ENCODE measurements around the gene TNFRSF17.

Gene TNFRSF17

DNA sequence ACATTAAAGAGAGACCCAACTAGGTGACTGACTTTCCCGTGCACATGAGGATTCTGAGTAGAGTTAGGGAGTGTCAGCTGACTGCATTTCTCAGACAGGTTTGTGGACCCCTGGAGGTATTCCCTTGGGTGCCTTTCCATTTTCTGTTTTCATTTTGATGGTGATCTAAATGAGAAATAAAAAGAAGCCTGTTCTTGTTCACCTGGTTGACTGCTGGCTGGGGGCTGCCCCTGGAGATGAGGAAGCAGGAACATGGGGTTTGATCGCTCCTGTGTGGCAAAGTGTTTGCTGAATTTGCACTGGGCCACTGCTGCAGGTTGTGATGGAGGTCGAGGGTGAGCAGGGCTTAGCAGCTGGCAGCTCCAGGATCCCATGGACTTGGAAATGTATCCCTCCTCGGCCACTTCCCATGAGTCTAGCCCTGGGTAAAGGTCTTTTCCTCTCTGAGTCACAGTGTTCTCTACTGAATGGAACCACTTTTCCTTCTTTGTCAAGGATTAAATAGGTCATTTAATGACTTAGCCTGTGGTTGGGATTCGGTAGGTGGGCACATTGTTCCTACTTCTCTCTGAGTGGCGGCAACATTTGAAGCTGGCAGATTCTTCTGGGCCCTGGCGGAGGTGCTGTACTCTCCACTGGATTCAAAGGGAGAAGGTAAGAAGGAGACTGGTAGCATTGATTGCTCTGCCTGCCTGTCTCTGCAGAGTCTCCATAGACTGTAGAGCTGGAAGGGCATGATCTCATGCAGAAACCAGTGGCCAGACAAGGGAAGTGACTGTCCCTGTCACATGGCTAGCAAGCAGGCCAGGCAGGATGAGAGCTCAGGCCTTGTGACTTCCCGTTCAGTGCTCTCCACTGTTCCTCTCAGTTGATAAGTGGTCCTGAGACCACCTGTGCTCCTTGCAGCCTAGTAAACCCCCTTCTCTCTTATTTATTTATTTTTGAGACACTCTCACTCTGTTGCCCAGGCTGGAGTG lies 29.4 kb downstream of the TNFRSF17 start:
- TF ChIP-seq, protein P1, sequence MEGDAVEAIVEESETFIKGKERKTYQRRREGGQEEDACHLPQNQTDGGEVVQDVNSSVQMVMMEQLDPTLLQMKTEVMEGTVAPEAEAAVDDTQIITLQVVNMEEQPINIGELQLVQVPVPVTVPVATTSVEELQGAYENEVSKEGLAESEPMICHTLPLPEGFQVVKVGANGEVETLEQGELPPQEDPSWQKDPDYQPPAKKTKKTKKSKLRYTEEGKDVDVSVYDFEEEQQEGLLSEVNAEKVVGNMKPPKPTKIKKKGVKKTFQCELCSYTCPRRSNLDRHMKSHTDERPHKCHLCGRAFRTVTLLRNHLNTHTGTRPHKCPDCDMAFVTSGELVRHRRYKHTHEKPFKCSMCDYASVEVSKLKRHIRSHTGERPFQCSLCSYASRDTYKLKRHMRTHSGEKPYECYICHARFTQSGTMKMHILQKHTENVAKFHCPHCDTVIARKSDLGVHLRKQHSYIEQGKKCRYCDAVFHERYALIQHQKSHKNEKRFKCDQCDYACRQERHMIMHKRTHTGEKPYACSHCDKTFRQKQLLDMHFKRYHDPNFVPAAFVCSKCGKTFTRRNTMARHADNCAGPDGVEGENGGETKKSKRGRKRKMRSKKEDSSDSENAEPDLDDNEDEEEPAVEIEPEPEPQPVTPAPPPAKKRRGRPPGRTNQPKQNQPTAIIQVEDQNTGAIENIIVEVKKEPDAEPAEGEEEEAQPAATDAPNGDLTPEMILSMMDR (IDR thresholded peaks at IDR 0.05) = no peak
- Histone ChIP-seq H3K9me3 (no peaks in the 10 kb centered on the region), H3K36me3 (peaks cover 0 to 4% (median 0%) of the 10 kb centered on the region in 3 donors), H3K4me1 (no peaks in the 10 kb centered on the region), H3K27ac (no peak overlapping the region), H3K4me3 (no peak overlapping the region), H3K27me3 (no peaks in the 10 kb centered on the region)
- intact Hi-C loops (cut with DNase I; ENCODE audit: low total_unique reads) = no loop called here
- DNase-seq = peak; percentile 64 to 73

DNA sequence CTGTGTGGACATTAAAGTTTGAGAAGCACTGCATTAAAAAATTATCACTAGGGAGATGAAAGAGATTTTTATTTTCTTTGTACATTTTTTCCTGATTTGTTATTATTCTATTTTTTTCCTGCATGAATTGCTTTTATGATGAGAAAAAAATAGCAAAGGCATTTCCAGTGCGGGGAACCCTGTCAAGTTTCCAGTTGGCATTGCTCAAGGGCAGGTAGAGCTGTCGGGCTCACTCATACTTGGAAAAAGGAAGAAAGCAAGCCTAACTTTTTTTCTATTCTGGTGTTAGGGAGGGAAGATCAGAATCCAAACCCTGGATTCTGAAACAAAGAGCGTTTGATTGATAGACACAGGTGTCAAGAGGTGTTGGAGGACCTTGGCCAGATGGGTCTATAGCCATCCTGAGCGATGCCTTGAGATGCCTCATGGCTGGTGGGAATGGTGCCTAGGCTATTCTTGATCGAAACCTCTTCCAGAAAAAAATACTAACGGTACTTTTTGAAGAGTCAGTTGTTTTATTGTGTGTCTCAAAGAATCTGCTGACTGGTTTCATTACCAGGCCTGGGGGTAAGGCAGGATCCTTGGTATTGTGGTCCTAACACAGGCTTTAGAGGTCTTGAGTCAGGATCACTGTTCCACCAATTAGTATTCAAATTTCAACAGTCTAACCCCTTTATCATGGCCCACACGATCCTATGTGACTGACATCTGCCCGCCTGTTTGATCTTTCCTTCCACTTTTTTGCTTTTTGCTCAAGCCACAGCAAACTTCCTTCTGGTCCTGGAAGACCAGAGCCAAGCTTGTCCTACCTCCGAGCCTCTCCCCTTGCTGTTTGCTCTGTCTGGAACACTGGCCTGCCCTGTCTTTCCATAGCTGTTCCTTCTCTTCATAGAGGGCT lies 31.7 kb downstream of the TNFRSF17 start:
- intact Hi-C loops (cut with DNase I; ENCODE audit: low total_unique reads) = no loop called here
- TF ChIP-seq, protein P1 (IDR thresholded peaks at IDR 0.05) = no peak

DNA sequence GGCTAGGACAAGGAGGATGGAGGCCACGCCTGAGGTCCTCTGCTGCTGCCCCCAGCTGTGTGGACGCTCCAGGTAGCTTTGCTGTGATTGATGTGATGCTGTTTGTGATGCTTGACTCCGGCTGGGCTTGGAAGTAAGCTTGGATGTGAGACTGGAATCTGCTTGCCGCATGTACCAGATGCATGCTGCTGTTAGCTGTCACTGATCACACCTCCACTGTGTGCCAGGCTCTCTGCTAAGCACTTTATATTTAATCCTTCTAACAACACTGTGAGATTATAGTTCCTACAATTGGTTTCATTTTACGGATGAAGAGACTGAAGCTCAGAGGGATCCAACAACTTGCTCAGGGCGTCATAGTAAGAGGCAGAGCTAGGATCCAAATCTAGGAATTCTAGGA lies 35.0 kb downstream of the TNFRSF17 start:
- Histone ChIP-seq H3K4me3 (no peak overlapping the region), H3K4me1 (no peaks in the 10 kb centered on the region), H3K9me3 (no peaks in the 10 kb centered on the region), H3K27ac (no peak overlapping the region), H3K27me3 (no peaks in the 10 kb centered on the region), H3K36me3 (peaks cover 17 to 31% (median 22%) of the 10 kb centered on the region in 3 donors)
- intact Hi-C loops (cut with DNase I; ENCODE audit: low total_unique reads) = no loop called here
- DNase-seq = no peak
- TF ChIP-seq, protein P1 (IDR thresholded peaks at IDR 0.05) = no peak

More for the DNA sequence above, 31.7 kb downstream of the TNFRSF17 start:
- no peaks in the 10 kb centered on the region for H3K9me3 ChIP-seq
- H3K36me3 ChIP-seq = peaks cover 0 to 10% (median 6%) of the 10 kb centered on the region in 3 donors
- no peak overlapping the region for H3K4me3 ChIP-seq
- no peak for DNase-seq
- no peaks in the 10 kb centered on the region for H3K27me3 ChIP-seq
- no peak overlapping the region for H3K27ac ChIP-seq
- no peaks in the 10 kb centered on the region for H3K4me1 ChIP-seq

DNA sequence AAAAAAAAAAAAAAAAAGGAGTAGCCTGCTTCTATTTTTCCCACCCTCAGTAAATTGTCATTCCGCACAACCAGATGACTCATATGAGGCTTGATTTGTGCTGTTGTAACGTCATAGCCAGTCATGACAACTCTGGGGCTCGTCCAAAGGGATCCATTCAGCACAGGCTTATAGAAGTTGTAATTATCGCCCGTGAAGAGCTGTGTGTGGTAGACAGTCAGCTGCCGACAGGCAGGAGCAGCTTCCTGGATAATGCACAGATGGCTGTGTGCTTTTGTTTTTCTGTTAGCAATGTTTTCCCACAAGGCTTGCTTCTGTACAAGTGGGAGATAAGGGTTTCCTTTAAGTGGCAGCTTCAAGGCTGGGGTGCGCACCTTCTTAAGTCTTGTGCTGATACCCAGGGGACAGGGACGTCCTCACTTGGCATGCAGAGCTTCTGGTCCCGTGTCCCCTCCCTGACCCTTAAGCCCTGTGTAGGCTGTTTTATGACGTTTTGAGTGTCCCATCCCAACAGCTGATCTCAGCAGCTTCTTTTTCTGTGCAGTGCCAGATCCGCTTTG lies 37.5 kb downstream of the TNFRSF17 start:
- TF ChIP-seq, protein P1 (IDR thresholded peaks at IDR 0.05) = no peak
- Histone ChIP-seq H3K4me1 (no peaks in the 10 kb centered on the region), H3K36me3 (peaks cover 20 to 46% (median 22%) of the 10 kb centered on the region in 3 donors), H3K27ac (no peak overlapping the region), H3K9me3 (no peaks in the 10 kb centered on the region), H3K4me3 (no peak overlapping the region), H3K27me3 (no peaks in the 10 kb centered on the region)
- no peak for DNase-seq
- intact Hi-C loops (cut with DNase I; ENCODE audit: low total_unique reads) = no loop called here

DNA sequence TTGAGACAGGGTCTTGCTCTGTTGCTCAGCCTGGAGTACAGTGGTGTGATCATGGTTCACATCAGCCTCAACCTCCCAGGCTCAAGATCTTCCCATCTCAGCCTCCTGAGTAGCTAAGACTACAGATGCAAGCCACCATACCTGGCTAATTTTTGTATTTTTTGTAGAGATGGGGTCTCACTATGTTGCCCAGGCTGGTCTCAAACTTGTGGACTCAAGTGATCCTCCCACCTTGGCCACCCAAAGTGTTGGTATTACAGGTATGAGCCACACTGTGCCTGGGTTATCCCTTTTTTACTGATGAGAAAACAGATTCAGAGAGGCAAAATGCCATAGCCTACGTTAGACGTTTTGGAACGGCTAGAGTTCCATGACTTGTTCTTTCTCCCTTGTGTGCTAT lies 41.6 kb downstream of the TNFRSF17 start:
- Histone ChIP-seq H3K4me1 (peaks cover 0 to 4% (median 0%) of the 10 kb centered on the region in 4 donors), H3K36me3 (peaks cover 15 to 40% (median 20%) of the 10 kb centered on the region in 3 donors), H3K4me3 (no peak overlapping the region), H3K9me3 (no peaks in the 10 kb centered on the region), H3K27ac (no peak overlapping the region), H3K27me3 (no peaks in the 10 kb centered on the region)
- intact Hi-C loops (cut with DNase I; ENCODE audit: low total_unique reads) = no loop called here
- no peak for DNase-seq
- TF ChIP-seq, protein P1 (IDR thresholded peaks at IDR 0.05) = no peak

Measured in tibial artery (tissue), 4 donors.